ENCODE data around the gene PTGIS.

DNA sequence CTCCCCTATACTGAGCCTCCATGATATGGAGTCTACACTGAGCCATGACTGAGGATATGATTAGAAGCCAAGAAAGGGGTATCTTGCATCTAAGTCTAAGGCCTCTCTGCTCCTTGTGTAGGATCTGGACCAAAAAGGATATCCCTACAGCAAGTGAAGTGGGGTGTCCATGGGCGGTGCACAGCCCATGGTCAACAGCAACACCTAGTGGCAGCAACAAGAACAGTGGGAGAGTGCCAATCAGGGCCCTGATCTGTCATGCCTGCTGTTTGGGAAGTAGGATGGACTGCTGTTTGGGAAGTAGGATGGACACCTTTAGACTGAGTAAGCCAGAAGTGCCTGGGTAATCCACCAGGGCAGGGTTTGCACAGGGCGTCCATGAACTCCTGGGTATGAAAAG is 22.4 kb downstream of the PTGIS start:
- TF ChIP-seq CTCF (IDR thresholded peaks at IDR 0.05): no peak
- TF ChIP-seq POLR2A (IDR thresholded peaks at IDR 0.05): no peak

Measured in body of pancreas (tissue), 4 donors.